ENCODE results near the gene SETD2.

DNA sequence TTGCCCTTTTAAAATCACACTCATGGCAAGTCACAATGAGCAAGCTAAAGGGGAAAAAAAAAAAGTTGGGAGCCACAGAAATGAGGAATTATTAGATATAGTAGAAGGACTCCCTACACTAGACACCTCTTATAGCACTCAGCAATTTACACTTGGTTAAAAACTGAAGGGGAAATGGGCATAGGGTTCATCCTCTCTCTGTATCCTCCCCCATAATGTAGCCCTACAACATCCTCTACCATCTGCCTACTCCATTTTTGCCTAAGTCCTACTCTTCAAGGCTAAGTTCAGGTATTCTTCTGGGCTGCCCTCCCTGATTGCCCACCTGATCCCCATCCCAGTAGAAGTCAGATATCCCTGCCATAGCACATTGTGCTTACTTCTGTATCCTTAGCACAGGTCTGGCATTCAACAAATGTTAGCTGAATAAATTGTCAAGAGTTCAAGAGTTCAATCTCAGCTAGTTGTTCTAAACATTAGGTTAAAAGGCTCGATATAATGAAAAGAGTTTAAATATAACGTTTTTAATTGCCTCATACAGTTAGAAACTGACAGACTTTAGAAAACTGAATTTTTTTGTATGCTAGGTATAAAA is 14.5 kb downstream of the SETD2 start:
- TF ChIP-seq, protein P1, sequence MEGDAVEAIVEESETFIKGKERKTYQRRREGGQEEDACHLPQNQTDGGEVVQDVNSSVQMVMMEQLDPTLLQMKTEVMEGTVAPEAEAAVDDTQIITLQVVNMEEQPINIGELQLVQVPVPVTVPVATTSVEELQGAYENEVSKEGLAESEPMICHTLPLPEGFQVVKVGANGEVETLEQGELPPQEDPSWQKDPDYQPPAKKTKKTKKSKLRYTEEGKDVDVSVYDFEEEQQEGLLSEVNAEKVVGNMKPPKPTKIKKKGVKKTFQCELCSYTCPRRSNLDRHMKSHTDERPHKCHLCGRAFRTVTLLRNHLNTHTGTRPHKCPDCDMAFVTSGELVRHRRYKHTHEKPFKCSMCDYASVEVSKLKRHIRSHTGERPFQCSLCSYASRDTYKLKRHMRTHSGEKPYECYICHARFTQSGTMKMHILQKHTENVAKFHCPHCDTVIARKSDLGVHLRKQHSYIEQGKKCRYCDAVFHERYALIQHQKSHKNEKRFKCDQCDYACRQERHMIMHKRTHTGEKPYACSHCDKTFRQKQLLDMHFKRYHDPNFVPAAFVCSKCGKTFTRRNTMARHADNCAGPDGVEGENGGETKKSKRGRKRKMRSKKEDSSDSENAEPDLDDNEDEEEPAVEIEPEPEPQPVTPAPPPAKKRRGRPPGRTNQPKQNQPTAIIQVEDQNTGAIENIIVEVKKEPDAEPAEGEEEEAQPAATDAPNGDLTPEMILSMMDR (IDR thresholded peaks at IDR 0.05) = no peak
- TF ChIP-seq POLR2AphosphoS5 (IDR thresholded peaks at IDR 0.05) (no peak), POLR2A (IDR thresholded peaks at IDR 0.05) (no peak), EP300 (IDR thresholded peaks at IDR 0.05) (no peak)

All from sigmoid colon (tissue), 4 donors.